Ureter (tissue), 1 donor: ENCODE measurements around the gene PGAP3. TPM values are rescaled to one million over a fixed set of nuclear protein-coding genes. Genes with fewer than 3 reads are reported as not detected.

ENCODE experiments used
- DNase-seq: peaks from one replicate; pipeline ENCODE4 v3.0.0-alpha.2; 2020; ENCODE audit warnings: low spot score
- total RNA-seq: library from RNA; stranded (reverse); gene quantifications from one replicate; pipeline ENCODE4 v1.2.4, GENCODE V29; 2023
- donor health status: DM: yes; HTN: yes; CAD: no.

The PGAP3 gene
- total RNA-seq, 1 donor from 2014 or later, result 56.9 TPM

DNA sequence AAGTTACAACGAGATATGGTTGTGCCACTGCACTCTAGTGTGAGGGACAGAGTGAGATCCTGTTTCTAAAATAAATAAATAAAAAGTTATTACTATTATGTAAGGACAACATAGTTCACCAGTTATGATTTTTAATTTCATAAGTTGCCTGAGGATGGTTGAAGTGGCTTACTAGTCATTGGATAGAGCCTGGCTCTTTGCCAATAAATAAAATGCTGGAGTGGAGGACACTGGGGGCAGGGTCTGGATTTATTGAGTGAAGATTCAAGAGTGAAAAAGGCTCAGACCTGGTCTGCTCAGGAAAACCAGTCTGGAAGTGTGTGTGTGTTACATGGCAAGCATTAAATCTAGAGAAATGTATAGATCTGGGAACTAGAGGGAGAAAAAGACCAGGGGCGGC lies 48.8 kb downstream of the PGAP3 start:
- DNase-seq, result no peak

DNA sequence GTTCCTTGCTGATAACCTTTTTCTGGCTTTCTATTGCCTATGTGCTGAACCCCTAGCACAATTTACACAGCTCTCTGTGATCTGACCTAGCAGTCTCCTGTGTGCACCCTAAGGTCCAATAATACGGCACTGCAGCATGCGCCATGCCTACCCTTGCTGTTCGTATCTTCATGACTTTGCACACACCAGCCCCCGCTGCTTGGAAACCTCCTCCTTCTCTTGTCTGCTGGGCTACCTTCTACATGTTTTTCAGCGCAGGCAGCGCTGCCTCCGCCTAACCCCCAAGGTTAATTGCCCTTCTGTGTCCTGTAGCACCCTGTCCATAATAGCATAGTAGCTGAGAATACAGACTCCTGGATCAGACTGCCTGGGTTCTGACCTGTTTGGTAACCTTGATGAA lies 49.5 kb downstream of the PGAP3 start:
- DNase-seq, result no peak

DNA sequence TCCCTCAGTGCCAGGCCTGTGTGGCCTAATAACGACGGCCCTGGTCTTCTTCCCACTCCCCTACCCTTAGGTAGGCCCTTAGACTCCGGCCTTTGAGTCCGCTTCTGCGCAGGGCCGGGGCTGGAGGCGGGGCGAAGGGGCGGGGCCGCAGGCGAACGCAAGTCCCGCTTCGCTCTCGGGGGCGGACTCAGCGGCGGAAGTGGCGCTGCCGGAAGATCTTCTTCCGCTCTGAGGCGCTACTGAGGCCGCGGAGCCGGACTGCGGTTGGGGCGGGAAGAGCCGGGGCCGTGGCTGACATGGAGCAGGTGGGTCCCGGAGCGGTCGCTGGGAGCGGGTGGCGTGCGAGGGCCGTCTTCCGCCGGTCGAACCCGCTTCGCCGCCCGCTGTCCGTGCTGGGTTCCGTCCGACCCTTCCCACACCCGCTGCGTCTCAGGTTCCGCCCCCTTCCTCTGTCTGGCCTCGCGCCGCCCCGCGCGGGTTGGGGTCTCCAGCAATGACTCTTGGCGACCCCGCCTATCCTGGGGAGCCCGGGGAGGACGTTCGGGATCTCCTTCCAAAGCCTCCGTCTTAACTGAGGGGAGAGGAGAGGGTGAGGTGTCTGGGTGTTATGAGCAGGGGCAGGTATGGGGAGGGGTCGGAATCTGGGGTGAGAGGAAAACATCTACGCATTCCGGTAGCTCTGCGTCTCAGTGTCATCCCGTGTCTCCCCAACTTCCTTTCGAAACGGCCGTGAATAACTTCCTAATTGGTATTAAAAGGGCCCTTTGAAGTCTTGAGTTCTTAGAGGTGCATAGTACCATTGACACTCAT lies 50.7 kb downstream of the PGAP3 start, which contains the start of gene STARD3:
Gene STARD3, plus strand, starts transcription at position 218 of the 810 bp plus-strand sequence. CDS start 16,388 bp downstream, outside the sequence.
- DNase-seq, result peak; percentile 94

DNA sequence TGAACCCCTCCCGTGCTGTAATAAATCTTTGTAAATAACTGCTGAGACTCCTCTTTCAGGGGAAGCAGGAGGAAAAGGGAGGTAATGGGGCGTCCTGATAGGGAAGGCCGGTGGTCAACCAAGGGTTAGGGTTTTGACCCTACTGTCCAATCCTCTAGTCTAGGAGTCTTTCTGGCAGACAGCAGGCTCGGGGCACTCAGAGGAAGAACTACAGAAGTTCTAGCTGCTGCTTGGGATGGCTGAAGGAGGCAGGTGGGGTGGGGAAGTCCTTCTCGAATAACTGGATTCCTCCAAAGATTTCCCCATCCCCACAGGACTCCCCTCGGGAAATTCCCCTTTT lies 51.3 kb downstream of the PGAP3 start:
- no peak for DNase-seq

DNA sequence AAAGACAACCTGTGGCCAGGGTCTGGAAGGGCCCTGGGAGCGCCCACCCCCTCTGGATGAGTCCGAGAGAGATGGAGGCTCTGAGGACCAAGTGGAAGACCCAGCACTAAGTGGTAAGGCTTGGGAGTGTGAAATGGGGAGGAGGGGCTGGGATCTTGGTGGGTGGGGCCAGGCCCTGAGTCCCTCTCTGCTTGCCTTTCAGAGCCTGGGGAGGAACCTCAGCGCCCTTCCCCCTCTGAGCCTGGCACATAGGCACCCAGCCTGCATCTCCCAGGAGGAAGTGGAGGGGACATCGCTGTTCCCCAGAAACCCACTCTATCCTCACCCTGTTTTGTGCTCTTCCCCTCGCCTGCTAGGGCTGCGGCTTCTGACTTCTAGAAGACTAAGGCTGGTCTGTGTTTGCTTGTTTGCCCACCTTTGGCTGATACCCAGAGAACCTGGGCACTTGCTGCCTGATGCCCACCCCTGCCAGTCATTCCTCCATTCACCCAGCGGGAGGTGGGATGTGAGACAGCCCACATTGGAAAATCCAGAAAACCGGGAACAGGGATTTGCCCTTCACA lies 52.2 kb downstream of the PGAP3 start:
- DNase-seq, result no peak

DNA sequence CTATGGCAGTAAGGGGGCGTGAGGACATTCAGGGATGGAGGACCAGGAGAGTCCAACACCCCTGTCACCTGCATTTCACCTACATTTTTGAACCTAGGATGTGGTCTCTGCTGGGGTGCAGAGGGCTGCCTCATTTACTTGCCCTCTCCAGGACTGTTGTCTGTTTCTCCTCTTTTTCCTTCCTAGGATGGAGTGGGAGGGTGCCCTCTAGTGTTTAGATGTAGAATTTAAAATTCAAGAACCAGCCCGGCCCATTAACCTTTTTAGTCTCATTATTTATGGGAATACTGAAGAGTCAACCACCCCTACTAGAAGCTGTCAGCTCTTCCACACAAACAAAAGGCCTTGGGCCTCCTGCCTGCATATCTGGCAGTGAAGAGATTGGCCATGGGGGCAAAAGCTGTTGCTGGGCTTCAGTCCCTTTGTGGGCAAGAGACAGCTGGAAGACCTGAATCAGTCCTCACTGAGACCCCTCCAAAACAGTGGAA lies 53.4 kb downstream of the PGAP3 start:
- DNase-seq, result no peak

DNA sequence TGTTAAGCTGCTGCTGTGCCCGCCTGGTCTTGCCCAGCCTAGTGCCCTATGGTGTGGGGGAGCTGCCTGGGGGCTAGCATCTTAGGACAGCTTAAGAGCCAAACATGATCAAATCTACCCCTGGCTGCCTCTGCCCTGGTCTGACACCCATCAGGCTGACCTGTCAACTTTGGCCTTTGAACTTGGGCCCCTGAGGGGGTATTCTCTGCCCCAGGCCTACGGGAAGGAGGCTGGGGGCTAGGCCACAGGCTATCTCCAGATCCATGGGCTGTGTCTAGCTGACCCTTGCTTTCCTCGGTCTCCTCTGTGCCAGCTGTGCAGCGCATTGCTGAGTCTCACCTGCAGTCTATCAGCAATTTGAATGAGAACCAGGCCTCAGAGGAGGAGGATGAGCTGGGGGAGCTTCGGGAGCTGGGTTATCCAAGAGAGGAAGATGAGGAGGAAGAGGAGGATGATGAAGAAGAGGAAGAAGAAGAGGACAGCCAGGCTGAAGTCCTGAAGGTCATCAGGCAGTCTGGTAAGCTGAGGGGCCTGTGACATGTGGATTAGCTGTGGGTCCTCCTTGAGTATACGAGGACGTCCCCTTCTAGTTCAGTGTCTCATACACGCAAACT lies 54.2 kb downstream of the PGAP3 start:
- no peak for DNase-seq

DNA sequence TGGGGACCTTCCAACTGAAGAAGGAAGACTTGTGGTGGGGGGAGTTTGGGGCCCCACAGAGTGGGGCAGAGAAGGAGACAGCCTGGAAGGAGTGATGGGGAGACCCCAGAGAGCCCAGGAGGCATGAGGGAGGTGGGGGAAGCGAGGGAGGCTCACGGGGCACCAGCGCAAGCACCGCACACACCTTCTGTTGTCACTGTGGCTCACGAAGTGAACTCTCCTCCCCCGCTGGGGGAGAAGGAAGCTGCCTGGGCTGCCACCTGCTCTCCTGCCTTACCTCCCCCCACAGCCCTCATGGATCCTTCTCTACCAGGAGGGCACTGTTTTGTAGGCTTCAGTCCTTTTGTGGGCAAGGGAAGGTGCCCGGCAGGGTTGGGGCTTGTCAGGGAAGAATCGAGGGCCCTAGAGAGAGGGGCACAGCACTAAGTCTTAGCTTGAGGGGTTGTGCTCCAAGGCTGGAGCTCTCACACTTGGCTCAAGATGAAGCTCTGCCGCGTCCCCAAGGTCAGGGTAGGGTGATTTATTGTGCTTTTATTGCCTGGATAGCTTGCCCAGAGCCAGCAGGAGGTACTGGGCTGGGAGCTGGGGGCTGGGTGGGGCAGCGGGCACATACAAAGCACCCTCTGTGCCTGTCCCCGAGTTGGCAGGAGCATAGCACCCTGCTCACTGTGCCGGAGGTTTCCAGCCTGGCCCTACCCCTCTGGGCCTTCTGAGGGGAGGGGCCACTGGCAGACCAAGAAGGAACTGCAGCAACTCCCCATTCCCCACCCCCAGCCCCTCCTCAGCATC lies 55.5 kb downstream of the PGAP3 start:
- DNase-seq, result peak; percentile 75

DNA sequence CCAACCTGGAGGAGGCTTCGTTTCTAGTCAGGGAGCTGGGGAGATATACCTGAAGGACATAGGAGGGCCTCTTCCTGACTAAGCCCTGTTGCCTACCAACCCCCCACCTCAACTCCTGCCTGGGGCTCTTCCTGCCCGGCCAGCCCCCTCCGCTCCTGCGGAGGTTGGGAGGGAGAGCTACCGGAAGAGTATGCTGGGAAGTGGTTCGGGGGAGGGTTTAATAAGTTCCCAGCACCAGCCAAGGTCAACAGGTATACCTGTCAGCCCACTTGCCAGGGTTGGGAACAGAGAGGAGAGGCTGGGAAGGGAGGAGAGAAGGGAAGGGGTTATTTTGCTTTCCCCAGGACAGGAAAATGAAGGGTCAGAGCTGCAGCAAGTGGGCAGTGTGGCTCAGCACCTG lies 56.5 kb downstream of the PGAP3 start:
- DNase-seq, result no peak

DNA sequence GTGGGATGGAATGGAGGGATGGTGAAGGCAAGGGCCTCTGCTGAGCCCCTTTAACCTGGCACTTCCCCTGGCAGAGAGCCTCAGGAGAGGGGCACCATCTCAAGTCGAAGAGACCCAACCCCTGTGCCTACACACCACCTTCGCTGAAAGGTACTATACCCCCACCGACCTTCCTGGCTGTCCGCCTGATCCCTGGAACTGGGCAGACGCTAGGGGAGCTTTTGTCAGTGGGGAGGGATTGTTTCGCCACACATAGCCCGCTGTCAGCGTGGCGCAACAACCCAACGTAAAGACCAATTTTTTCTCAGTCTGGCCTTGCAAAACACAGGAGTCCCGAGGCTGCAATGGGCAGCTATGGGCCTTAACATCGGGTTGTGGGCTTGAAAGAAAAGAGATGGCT lies 58.0 kb downstream of the PGAP3 start:
- no peak for DNase-seq

DNA sequence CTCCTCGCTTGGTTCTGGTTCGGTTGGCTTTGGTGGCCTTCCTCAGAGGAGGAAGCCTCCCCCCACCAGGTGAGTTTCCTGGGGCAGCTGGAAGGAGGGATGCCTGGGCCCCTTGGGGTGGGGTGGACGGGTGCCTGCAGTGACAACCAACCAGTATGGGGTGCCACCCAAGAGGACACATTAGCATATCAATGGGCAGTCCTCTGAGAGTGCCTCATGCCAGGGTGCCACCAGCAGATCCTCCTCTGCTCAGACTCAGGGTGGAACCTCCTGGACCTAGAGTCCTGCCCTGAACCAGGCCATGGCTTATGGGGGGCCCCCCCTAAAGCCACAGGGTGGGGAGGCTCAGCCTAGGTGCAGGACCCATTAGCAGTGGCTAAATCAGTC lies 58.4 kb downstream of the PGAP3 start:
- no peak for DNase-seq

DNA sequence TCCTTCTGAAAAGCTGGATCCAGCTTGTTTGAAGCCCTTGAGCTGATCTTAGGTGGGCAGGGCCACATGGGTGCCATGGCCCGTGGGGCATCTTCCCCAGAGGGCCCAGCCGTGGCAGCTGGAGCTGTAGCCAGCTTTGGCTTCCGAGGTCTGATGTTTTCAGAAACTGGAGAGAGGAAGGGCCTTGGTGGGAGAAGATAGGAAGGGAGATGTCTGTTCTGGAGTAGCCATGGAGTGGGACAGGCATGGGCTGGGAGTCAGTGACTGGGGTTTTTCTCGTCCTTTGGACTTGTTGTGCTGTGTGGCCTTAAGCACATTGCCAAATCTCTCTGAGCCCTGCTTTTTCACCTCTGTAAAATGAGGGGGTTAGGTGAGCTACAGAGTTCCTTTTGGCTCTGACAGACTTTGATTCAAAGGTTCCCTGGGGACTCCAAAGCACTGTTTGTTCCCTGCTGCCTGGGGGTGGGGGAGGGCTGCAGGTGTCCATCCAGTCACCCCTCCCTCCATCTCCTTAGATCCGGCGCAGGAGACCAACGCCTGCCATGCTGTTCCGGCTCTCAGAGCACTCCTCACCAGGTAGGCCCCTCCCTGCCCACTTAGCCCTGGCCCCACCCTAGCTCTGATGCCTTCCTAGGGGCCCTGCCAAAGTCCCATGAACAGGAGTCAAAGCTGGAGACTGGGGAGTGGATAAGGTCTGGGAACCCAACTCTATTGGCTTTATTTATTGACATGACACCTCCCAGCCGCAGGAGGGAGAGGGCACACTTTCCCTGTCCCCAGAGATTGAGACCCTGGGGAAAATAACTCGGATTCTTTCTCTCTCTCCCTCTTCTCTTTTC lies 59.0 kb downstream of the PGAP3 start:
- DNase-seq, result no peak

DNA sequence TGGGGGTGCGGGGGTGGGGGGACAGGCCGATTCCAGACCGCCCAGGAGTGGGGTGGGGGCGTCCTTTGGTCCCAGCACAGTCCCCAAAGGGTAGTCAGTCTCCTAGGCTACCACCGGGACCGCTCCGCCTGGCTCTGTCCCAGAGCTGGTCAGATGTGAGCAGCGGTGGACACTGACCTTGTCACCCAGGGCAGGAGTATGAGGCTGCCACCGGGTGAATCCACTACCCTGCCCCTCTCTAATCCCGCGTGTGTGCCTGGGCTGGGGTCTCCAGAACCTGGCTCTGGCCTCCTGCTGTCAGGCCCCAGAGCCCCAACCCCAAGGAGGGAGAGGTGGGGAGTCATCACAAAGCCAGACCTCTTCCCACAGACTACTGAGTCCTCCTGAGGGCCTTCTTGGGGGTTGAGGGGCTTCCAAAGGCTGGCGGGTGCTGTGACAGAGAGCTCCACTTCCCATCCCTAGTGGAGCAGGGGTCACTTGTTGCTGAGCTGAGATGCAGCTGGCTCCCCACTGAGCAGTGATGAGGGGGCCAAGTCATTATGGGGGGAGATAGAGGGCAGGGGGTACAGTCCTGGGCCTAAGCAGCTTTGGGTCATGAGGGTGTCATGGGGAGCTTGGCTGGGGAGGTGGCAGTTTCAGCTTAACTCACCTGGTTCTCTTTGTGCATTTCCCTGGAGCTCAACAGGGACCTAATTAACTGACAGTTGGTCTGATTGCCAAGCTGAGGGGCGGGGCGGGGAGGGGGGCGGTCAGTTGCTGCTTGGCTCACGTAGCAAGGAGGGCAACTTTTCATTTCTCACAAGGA lies 59.9 kb downstream of the PGAP3 start:
- DNase-seq, result no peak

DNA sequence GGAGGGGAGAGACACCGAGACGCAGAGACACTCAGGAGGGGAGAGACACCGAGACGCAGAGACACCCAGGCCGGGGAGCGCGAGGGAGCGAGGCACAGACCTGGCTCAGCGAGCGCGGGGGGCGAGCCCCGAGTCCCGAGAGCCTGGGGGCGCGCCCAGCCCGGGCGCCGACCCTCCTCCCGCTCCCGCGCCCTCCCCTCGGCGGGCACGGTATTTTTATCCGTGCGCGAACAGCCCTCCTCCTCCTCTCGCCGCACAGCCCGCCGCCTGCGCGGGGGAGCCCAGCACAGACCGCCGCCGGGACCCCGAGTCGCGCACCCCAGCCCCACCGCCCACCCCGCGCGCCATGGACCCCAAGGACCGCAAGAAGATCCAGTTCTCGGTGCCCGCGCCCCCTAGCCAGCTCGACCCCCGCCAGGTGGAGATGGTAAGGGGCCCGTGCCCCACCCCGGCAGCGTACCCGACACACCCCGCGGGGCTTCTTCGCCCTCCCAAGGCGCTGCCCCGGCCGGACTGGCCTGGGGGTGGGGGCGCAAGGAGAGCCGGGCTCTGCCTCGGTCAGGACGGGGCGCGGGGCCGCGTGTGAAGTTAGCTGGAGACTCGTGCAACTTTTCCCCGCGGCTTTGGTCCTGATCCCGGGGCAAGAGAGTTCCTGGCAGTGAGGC lies 60.7 kb downstream of the PGAP3 start:
- DNase-seq, result no peak

DNA sequence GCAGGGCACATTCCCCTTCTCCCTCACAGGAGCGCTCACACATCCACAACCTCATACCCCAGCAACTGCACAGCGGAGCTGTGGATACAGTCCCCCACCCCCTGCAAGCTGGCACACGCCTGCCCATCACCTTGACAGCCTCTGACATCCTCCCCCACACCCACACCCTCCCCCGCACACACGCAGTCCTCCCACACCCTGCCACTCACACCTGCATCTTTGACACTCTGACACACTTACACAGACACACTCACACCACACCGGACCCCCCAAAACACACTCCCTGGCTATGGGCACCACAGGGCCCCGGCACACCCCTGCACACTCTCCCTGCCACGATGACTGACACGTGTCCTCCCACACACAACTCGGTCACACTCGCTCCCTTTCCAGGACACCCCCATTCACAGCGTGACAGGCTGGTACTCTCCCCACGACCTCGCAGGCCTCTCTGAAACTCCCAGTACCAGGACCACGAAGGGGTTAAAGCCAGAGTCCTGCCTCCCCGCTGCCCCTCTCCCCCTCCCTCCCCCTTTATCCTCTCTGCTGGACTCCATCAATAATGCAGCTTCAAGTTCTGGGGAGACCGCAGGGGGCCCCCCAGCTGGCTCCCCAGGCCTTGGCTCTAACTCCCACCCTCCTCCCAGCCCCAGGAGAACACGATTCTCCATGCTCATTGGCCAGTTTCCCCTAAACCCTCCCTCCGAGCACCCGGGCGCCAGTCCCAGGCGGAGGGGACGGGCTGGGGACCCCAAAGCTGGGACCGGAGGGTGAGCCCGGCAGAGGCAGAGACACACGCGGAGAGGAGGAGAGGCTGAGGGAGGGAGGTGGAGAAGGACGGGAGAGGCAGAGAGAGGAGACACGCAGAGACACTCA lies 61.4 kb downstream of the PGAP3 start, which contains the start of gene PPP1R1B:
Gene PPP1R1B, plus strand, starts transcription at position 782 of the 876 bp plus-strand sequence. CDS start 441 bp downstream, outside the sequence.
- peak; percentile 60 for DNase-seq

DNA sequence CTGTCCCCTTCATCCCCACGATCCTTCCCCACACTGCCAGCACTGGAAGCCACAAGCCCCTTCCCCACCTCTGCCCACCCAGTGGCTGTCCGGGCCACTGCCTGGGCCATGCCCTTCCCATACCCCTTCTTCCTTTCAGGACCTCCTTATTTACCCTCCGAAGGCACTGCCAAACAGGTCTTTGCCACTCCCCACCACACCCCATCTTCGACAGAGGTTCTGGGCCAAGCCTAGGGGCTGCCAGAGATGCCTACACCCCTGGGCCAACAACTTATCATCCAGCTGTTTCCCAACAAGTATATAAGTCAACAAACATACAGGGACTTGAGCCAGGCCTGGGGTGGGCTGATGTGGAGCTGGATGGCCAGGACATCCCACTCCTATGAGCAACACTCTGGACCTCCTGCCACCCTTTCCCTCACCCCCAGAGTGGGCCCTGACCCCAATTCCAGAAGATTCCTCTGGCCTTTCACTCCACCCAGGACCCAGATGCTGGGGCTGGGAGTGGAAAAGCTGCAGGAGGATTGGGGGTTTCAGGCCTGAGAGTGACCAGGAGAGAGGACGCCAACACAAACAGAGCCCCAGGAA lies 62.6 kb downstream of the PGAP3 start:
- no peak for DNase-seq

DNA sequence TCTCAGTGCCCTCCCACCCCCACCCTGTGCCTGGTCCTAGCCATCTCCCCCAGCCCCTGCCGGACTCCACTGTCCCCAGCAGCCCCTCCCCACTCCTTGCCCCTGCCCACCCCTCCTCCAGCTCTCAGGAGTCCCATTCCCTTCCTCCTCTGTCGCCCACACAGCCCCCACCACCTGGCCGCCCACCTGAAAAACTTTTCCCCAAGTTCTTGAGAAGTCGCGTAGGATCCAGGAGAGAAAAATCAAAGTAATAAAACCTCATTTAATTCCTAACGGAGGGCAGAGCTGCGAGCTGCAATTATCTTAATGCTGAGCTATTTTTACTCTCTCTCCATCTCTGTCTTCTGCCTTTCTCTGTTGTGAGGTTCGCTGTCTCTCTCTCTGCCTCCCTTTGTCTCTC lies 63.5 kb downstream of the PGAP3 start:
- DNase-seq, result no peak

DNA sequence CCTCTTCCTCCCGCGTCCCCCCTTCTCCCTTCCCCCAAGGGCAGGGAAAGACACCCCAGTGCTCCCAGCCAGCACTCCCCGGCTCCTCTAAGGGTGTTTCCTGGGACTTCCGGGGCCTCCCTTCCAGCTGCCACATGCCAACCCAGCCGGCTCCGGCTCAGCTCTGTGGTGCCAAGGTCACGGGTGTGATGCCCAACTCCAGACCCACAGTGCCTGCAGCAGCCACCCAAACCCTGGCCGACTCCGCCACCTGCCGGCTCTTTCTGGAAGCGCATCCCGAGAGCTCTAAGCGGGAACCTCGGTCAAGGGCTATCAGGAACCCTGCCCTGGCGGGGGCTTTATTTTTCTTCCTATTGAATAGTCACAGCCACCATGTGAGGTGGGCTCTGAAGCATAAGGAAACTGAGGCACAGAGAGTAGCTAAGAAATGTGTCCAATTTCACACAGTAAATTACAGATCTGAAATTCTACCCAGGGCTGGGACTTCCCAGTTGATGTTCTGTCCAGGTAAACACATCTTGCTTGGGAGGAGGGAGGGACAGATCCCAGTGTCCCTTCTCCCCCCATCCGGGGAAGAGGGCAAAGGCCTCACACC lies 64.4 kb downstream of the PGAP3 start:
- peak; percentile 88 for DNase-seq
